Measurements from ENCODE around the gene CELSR1. TPM values are rescaled to one million over a fixed set of nuclear protein-coding genes. Genes with fewer than 3 reads are reported as not detected.

CELSR1 gene
- total RNA-seq, 1 experiment from 2014 or later, result 22.6 TPM

DNA sequence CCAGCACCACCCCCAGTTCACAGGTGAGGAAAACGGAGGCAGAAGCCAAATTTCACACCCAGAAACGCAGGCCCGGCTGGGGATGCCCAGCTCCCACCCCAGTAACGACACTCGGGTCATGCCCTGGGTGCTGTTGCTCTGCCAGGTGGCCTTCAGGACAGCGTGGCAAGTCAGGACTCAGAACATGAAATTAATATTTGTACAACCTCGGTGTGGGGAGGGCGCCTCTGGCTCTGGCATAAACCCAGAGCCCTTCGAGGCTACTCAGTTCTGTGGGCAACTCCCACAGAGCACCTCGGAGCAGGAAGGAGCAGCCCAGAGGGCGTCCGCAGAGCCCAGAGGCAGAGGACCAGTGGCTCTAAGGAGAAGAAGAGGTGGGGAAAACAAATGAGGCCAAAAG is 71.6 kb downstream of the CELSR1 start:
- no peak overlapping the region for H3T11ph ChIP-seq (ENCODE audit: low read length)
- H4K20me1 ChIP-seq (ENCODE audit: control insufficient read depth, insufficient read depth, insufficient read length), result no peaks in the 10 kb centered on the region
- H3K27ac ChIP-seq (ENCODE audit: insufficient read length, low read depth, low read length), result no peak overlapping the region
- H4K91ac ChIP-seq (ENCODE audit: insufficient read length, low read depth, low read length), result no peak overlapping the region
- no peak overlapping the region for H2BK20ac ChIP-seq (ENCODE audit: low read depth, low read length, poor library complexity, severe bottlenecking)
- H3K4me1 Mint-ChIP-seq, result peaks cover 4 to 11% of the 10 kb centered on the region in 2 experiments; a peak in 2 of 4 replicates
- no peak overlapping the region for H3K4me2 ChIP-seq (ENCODE audit: insufficient read depth, insufficient read length, low read length)
- no peaks in the 10 kb centered on the region for H3K79me1 ChIP-seq (ENCODE audit: insufficient read depth, low read depth, low read length, poor library complexity, severe bottlenecking)
- no peaks in the 10 kb centered on the region for H3K9me3 ChIP-seq (ENCODE audit: control insufficient read depth, low read depth, low read length)
- H2BK15ac ChIP-seq (ENCODE audit: low read depth, low read length), result no peak overlapping the region
- no peak overlapping the region for H2BK5ac ChIP-seq (ENCODE audit: insufficient read length, low read length)
- H3K4me1 ChIP-seq (ENCODE audit: insufficient read depth, low read length), result no peaks in the 10 kb centered on the region
- no peak overlapping the region for H2AFZ ChIP-seq (ENCODE audit: low read length)
- no peaks in the 10 kb centered on the region for H3K79me2 ChIP-seq (ENCODE audit: insufficient read depth, low read length)
- H3K9ac ChIP-seq (ENCODE audit: extremely low read depth, insufficient read length, low read length), result no peak overlapping the region
- TF ChIP-seq CTCF (conservative IDR thresholded peaks at IDR 0.05), result no peak
- no peak overlapping the region for H3K4me3 Mint-ChIP-seq
- H2BK12ac ChIP-seq (ENCODE audit: insufficient read length, low read depth, low read length), result no peak overlapping the region
- H2BK120ac ChIP-seq (ENCODE audit: low read depth, low read length, poor library complexity, severe bottlenecking), result no peak overlapping the region
- no peak overlapping the region for H3K18ac ChIP-seq (ENCODE audit: insufficient read length, low read depth, low read length)
- H3K14ac ChIP-seq (ENCODE audit: insufficient read depth, low read length), result no peak overlapping the region
- H3K23me2 ChIP-seq (ENCODE audit: insufficient read length, low read depth, low read length, poor library complexity, severe bottlenecking), result no peaks in the 10 kb centered on the region
- DNase-seq, result no peak
- peaks cover 1 to 18% (median 17%) of the 10 kb centered on the region in 3 experiments; a peak in 6 of 7 replicates for H3K36me3 Mint-ChIP-seq (ENCODE audit: insufficient read depth in 1 of 3, low read depth in 3 of 3)
- no peak overlapping the region for H3K56ac ChIP-seq (ENCODE audit: insufficient read length, low read depth, low read length)
- H3K27me3 Mint-ChIP-seq (ENCODE audit: low read depth), result no peaks in the 10 kb centered on the region
- no peak overlapping the region for H3K4ac ChIP-seq (ENCODE audit: low read depth, low read length)
- H4K5ac ChIP-seq (ENCODE audit: insufficient read length, low read depth, low read length), result no peak overlapping the region
- peaks cover 4 to 8% of the 10 kb centered on the region in 2 experiments; a peak in 3 of 5 replicates for H3K9me3 Mint-ChIP-seq
- H3K27ac Mint-ChIP-seq, result 0 out of 7 replicates have a peak overlapping the region, but pooled peaks of 2 of the 3 experiments have one; percentile 23 to 58
- H4K8ac ChIP-seq (replicated peaks; ENCODE audit: insufficient read length, low read depth, low read length), result no peak overlapping the region
- H3K27me3 ChIP-seq (ENCODE audit: insufficient read depth, low read length), result no peaks in the 10 kb centered on the region
- WGBS (ENCODE audit: extremely low coverage, insufficient read length, low lambda C conversion rate), result no CpG with 5 or more reads among the region's 12 CpGs
- no peak overlapping the region for H2AK5ac ChIP-seq (ENCODE audit: insufficient read length, low read length)
- no peak overlapping the region for H3K23ac ChIP-seq (ENCODE audit: insufficient read length, low read depth, low read length)

All from H9 (cell line).